ENCODE results near the gene WARS2. TPM values are rescaled to one million over a fixed set of nuclear protein-coding genes. Genes with fewer than 3 reads are reported as not detected.

The WARS2 gene
- total RNA-seq, 1 donor = 23.9 TPM

- peaks cover 91% of the 10 kb centered on the region for H3K79me2 ChIP-seq (ENCODE audit: insufficient read depth, low read length)
- no peak for TF ChIP-seq CTCF (IDR thresholded peaks at IDR 0.05; ENCODE audit: extremely low read depth, low read depth, low read length)
- peak overlapping the region; percentile 10 for H2AFZ ChIP-seq (ENCODE audit: low read length)
- H3K4me2 ChIP-seq (ENCODE audit: insufficient read depth, low read length) = peak overlapping the region; percentile 97
- no peaks in the 10 kb centered on the region for H3K36me3 ChIP-seq (ENCODE audit: insufficient read depth, low read length)
- peaks cover 3% of the 10 kb centered on the region for H4K20me1 ChIP-seq (ENCODE audit: insufficient read depth, low read length)
- H3K27me3 ChIP-seq (ENCODE audit: insufficient read depth, low read length) = no peaks in the 10 kb centered on the region
- peaks cover 19% of the 10 kb centered on the region for H3K4me1 ChIP-seq (ENCODE audit: insufficient read depth, low read length)
- peak overlapping the region; percentile 85 for H3K27ac ChIP-seq (ENCODE audit: low read depth, low read length)
- DNase-seq (ENCODE audit: insufficient read length, low spot score, missing footprints) = no peak
- peak overlapping the region; percentile 81 for H3K4me3 ChIP-seq (ENCODE audit: insufficient read depth, low read length)
- no peaks in the 10 kb centered on the region for H3K9me3 ChIP-seq (ENCODE audit: low read depth, low read length)
Measured at GRCh38 chr1:118983558-118984041, 156.9 kb downstream of the WARS2 start.

- Histone ChIP-seq H3K36me3 (ENCODE audit: insufficient read depth, low read length) (no peaks in the 10 kb centered on the region), H3K27me3 (ENCODE audit: insufficient read depth, low read length) (no peaks in the 10 kb centered on the region), H3K4me3 (ENCODE audit: insufficient read depth, low read length) (peak overlapping the region; percentile 81), H2AFZ (ENCODE audit: low read length) (peak overlapping the region; percentile 10), H3K4me1 (ENCODE audit: insufficient read depth, low read length) (peaks cover 17% of the 10 kb centered on the region), H3K9me3 (ENCODE audit: low read depth, low read length) (no peaks in the 10 kb centered on the region), H3K79me2 (ENCODE audit: insufficient read depth, low read length) (peaks cover 97% of the 10 kb centered on the region), H3K4me2 (ENCODE audit: insufficient read depth, low read length) (peak overlapping the region; percentile 97), H3K27ac (ENCODE audit: low read depth, low read length) (peak overlapping the region; percentile 85), H4K20me1 (ENCODE audit: insufficient read depth, low read length) (peaks cover 3% of the 10 kb centered on the region)
- no peak for DNase-seq (ENCODE audit: insufficient read length, low spot score, missing footprints)
- no peak for TF ChIP-seq CTCF (IDR thresholded peaks at IDR 0.05; ENCODE audit: extremely low read depth, low read depth, low read length)
Measured at GRCh38 chr1:118982821-118983557, 157.5 kb downstream of the WARS2 start.

GRCh38 chr1:118982266-118982665, 158.2 kb downstream of the WARS2 start:
- no peak for DNase-seq (ENCODE audit: insufficient read length, low spot score, missing footprints)
- H3K9me3 ChIP-seq (ENCODE audit: low read depth, low read length) = no peaks in the 10 kb centered on the region
- H3K27me3 ChIP-seq (ENCODE audit: insufficient read depth, low read length) = no peaks in the 10 kb centered on the region
- no peak for TF ChIP-seq CTCF (IDR thresholded peaks at IDR 0.05; ENCODE audit: extremely low read depth, low read depth, low read length)
- peak overlapping the region; percentile 81 for H3K4me3 ChIP-seq (ENCODE audit: insufficient read depth, low read length)
- peaks cover 7% of the 10 kb centered on the region for H4K20me1 ChIP-seq (ENCODE audit: insufficient read depth, low read length)
- H3K4me1 ChIP-seq (ENCODE audit: insufficient read depth, low read length) = peaks cover 17% of the 10 kb centered on the region
- no peaks in the 10 kb centered on the region for H3K36me3 ChIP-seq (ENCODE audit: insufficient read depth, low read length)
- peaks cover 100% of the 10 kb centered on the region for H3K79me2 ChIP-seq (ENCODE audit: insufficient read depth, low read length)
- peak overlapping the region; percentile 97 for H3K4me2 ChIP-seq (ENCODE audit: insufficient read depth, low read length)
- H2AFZ ChIP-seq (ENCODE audit: low read length) = no peak overlapping the region
- H3K27ac ChIP-seq (ENCODE audit: low read depth, low read length) = peak overlapping the region; percentile 85

- peak overlapping the region; percentile 97 for H3K4me2 ChIP-seq (ENCODE audit: insufficient read depth, low read length)
- TF ChIP-seq CTCF (IDR thresholded peaks at IDR 0.05; ENCODE audit: extremely low read depth, low read depth, low read length) = no peak
- H2AFZ ChIP-seq (ENCODE audit: low read length) = no peak overlapping the region
- H3K4me1 ChIP-seq (ENCODE audit: insufficient read depth, low read length) = peaks cover 20% of the 10 kb centered on the region
- no peaks in the 10 kb centered on the region for H3K27me3 ChIP-seq (ENCODE audit: insufficient read depth, low read length)
- peaks cover 100% of the 10 kb centered on the region for H3K79me2 ChIP-seq (ENCODE audit: insufficient read depth, low read length)
- H3K9me3 ChIP-seq (ENCODE audit: low read depth, low read length) = no peaks in the 10 kb centered on the region
- no peak for DNase-seq (ENCODE audit: insufficient read length, low spot score, missing footprints)
- H4K20me1 ChIP-seq (ENCODE audit: insufficient read depth, low read length) = peaks cover 7% of the 10 kb centered on the region
- peak overlapping the region; percentile 85 for H3K27ac ChIP-seq (ENCODE audit: low read depth, low read length)
- H3K36me3 ChIP-seq (ENCODE audit: insufficient read depth, low read length) = no peaks in the 10 kb centered on the region
- peak overlapping the region; percentile 81 for H3K4me3 ChIP-seq (ENCODE audit: insufficient read depth, low read length)
Measured at GRCh38 chr1:118981436-118981835, 159.0 kb downstream of the WARS2 start.

All from osteoblast (primary cell).